HepG2 (cell line): ENCODE measurements around the gene DNAJC24. TPM values are rescaled to one million over a fixed set of nuclear protein-coding genes. Genes with fewer than 3 reads are reported as not detected.

Experiments
- ATAC-seq: fragments of 200-7000 bp; cut with Tn5 transposase; 3 replicates; pipeline ENCODE4 v1.9.1; 2020; ENCODE audit warnings: mild to moderate bottlenecking, moderate library complexity
- BruUV-seq: library from RNA; stranded (reverse); fragments of 400-500 nt; replicated peaks from 2 replicates; lab custom pipeline; 2021; lab: Mats Ljungman, UMichigan
- CTCF ChIA-PET: fragments of 300-600 bp; formaldehyde crosslinking; extraction: SDS; loops from one replicate; lab custom pipeline; 2021; ENCODE audit warnings: low total read pairs, inconsistent platforms, low intra/inter-chr PET ratio; lab: Yijun Ruan, JAX
- POLR2A ChIA-PET: fragments of 350-600 bp; sonication (Branson Sonifier 250); formaldehyde crosslinking; loops from one replicate; lab custom pipeline; 2020; ENCODE audit warnings: antibody characterized with exemption, inconsistent platforms; lab: Yijun Ruan, JAX
- DNase-seq: peaks from one replicate; pipeline ENCODE4 v3.0.0-alpha.2; 2015; ENCODE audit warnings: low spot score
- FAIRE-seq: peaks from 3 replicates; lab custom pipeline; 2011; peaks lifted over from hg19 to GRCh38; lab: Jason Lieb, UNC
- H2AFZ ChIP-seq: one replicate; pipeline ENCODE4 v1.6.1; 2011; ENCODE audit warnings: low read length, inconsistent platforms
- H3K27ac ChIP-seq: fragments of 300-600 bp; 3 replicates; pipeline ENCODE4 v1.8.0; 2011; ENCODE audit warnings: mixed run types, mild to moderate bottlenecking, mixed read lengths, low read length, inconsistent platforms; ENCODE audit not compliant: insufficient read depth; ENCODE audit errors: extremely low read length
- H3K27me3 ChIP-seq, 2 experiments: fragments of 200-600 bp in 1 of 2; 2 replicates in 1 of 2; 3 replicates in 1 of 2; pipeline versions ENCODE4 v1.6.0 to v1.8.0; 2011; ENCODE audit warnings: low read length in 2 of 2, mild to moderate bottlenecking in 2 of 2, moderate library complexity in 2 of 2, inconsistent platforms in 1 of 2; ENCODE audit not compliant: insufficient read depth in 2 of 2, control insufficient read depth in 1 of 2
- H3K36me3 ChIP-seq, 2 experiments: fragments of 200-600 bp in 1 of 2; replicated peaks in 1 of 2; 2 replicates in 1 of 2; 3 replicates in 1 of 2; pipeline versions ENCODE4 v1.5.1 to v1.8.0; 2011; ENCODE audit warnings: low read length in 2 of 2, inconsistent platforms in 1 of 2; ENCODE audit not compliant: insufficient read depth in 2 of 2, control insufficient read depth in 1 of 2
- H3K4me1 ChIP-seq: 2 replicates; pipeline ENCODE4 v1.5.1; 2012; ENCODE audit warnings: low read length, inconsistent platforms; ENCODE audit not compliant: insufficient read depth
- H3K4me2 ChIP-seq: 2 replicates; pipeline ENCODE4 v1.6.0; 2011; ENCODE audit warnings: low read depth, low read length, inconsistent platforms
- H3K4me3 ChIP-seq, 3 experiments: fragments of 200-600 bp in 1 of 3; sonication (generic), shearing (Covaris generic) in 1 of 3; replicated peaks in 1 of 3; 2 replicates each; pipeline ENCODE4 v1.5.1; 2011 to 2016; ENCODE audit warnings: low read length in 3 of 3, inconsistent platforms in 2 of 3, low read depth in 2 of 3, mild to moderate bottlenecking in 2 of 3, control low read depth in 1 of 3, mixed read lengths in 1 of 3; ENCODE audit not compliant: insufficient read depth in 1 of 3
- H3K79me2 ChIP-seq: one replicate; pipeline ENCODE4 v1.6.1; 2011; ENCODE audit warnings: low read length, inconsistent platforms; ENCODE audit not compliant: insufficient read depth
- H3K9ac ChIP-seq: 2 replicates; pipeline ENCODE4 v1.6.0; 2011; ENCODE audit warnings: mild to moderate bottlenecking, low read depth, low read length, inconsistent platforms; ENCODE audit not compliant: insufficient read depth
- H3K9me3 ChIP-seq: 2 replicates; pipeline ENCODE4 v1.5.1; 2012; ENCODE audit warnings: mild to moderate bottlenecking, low read length
- H4K20me1 ChIP-seq: 2 replicates; pipeline ENCODE4 v1.6.0; 2011; ENCODE audit warnings: inconsistent platforms, mild to moderate bottlenecking, low read length, moderate library complexity; ENCODE audit not compliant: insufficient read depth
- ASH2L ChIP-seq: fragments of 300-600, 200-600 bp; sonication (generic); IDR thresholded peaks from 2 replicates; pipeline ENCODE4 v1.7.0; 2017; ENCODE audit warnings: low read depth, mild to moderate bottlenecking, moderate library complexity, mixed read lengths, low read length; ENCODE audit not compliant: insufficient read length
- BCL6 ChIP-seq: IDR thresholded peaks from 2 replicates; pipeline ENCODE4 v1.6.1; 2016; ENCODE audit warnings: missing genetic modification reagents, missing compliant biosample characterization
- HNF4G ChIP-seq, 2 experiments: sonication (generic) in 1 of 2; formaldehyde crosslinking in 1 of 2; IDR thresholded peaks; 2 replicates each; pipeline versions ENCODE4 v1.4.0 to v1.6.1; 2011 to 2020; ENCODE audit warnings: borderline replicate concordance in 2 of 2, low read depth in 2 of 2, mild to moderate bottlenecking in 2 of 2, low read length in 1 of 2, missing genetic modification reagents in 1 of 2, moderate library complexity in 1 of 2
- KMT2B ChIP-seq: IDR thresholded peaks from 2 replicates; pipeline ENCODE4 v1.6.1; 2016; ENCODE audit warnings: missing genetic modification reagents, missing compliant biosample characterization
- MED8 ChIP-seq: sonication (generic); formaldehyde crosslinking; IDR thresholded peaks from 2 replicates; pipeline ENCODE4 v1.8.1; 2023; ENCODE audit warnings: mild to moderate bottlenecking, missing genetic modification reagents; ENCODE audit not compliant: insufficient replicate concordance
- MIER2 ChIP-seq: IDR thresholded peaks from 2 replicates; pipeline ENCODE4 v1.6.1; 2016; ENCODE audit warnings: missing biosample characterization, missing genetic modification reagents
- PRMT3 ChIP-seq: sonication (generic); formaldehyde crosslinking; IDR thresholded peaks from 2 replicates; pipeline ENCODE4 v1.8.1; 2022; ENCODE audit warnings: low read depth, mild to moderate bottlenecking, moderate library complexity, missing genetic modification reagents, borderline replicate concordance
- RCOR2 ChIP-seq: IDR thresholded peaks from 2 replicates; pipeline ENCODE4 v1.6.1; 2016; ENCODE audit warnings: missing biosample characterization, missing genetic modification reagents
- RFX1 ChIP-seq: fragments of 450-650 bp; IDR thresholded peaks from 2 replicates; pipeline ENCODE4 v1.6.1; 2017
- RFXAP ChIP-seq: sonication (generic); formaldehyde crosslinking; IDR thresholded peaks from 2 replicates; pipeline ENCODE4 v1.4.0; 2020; ENCODE audit warnings: missing genetic modification reagents, borderline replicate concordance
- SOX13 ChIP-seq, 3 experiments: fragments of 450-650 bp in 1 of 3; sonication (generic) in 1 of 3; formaldehyde crosslinking in 1 of 3; IDR thresholded peaks in 2 of 3; conservative IDR thresholded peaks in 1 of 3; 2 replicates each; pipeline versions ENCODE4 v1.5.0 to v1.6.1; 2016 to 2020; ENCODE audit warnings: antibody characterized with exemption in 1 of 3, mild to moderate bottlenecking in 1 of 3, missing compliant biosample characterization in 1 of 3, missing genetic modification reagents in 1 of 3, moderate library complexity in 1 of 3
- SOX6 ChIP-seq, 2 experiments: fragments of 450-650 bp in 1 of 2; sonication (generic) in 1 of 2; formaldehyde crosslinking in 1 of 2; IDR thresholded peaks; 2 replicates each; pipeline versions ENCODE4 v1.4.0 to v1.6.1; 2017 to 2020; ENCODE audit warnings: antibody characterized with exemption in 1 of 2, mild to moderate bottlenecking in 1 of 2, missing genetic modification reagents in 1 of 2
- TBP ChIP-seq: sonication (generic); formaldehyde crosslinking; IDR thresholded peaks from 2 replicates; pipeline ENCODE4 v1.5.0; 2020; ENCODE audit warnings: missing genetic modification reagents
- XRCC5 ChIP-seq: fragments of 200-400 bp; formaldehyde crosslinking; optimal IDR thresholded peaks from 2 replicates; pipeline ENCODE3; 2017; ENCODE audit warnings: mild to moderate bottlenecking, low read length
- ZBTB42 ChIP-seq: sonication (generic); formaldehyde crosslinking; IDR thresholded peaks from 2 replicates; pipeline ENCODE4 v1.5.0; 2020; ENCODE audit warnings: mild to moderate bottlenecking, missing genetic modification reagents
- ZBTB7B ChIP-seq: sonication (generic); formaldehyde crosslinking; IDR thresholded peaks from 2 replicates; pipeline ENCODE4 v1.4.0; 2020; ENCODE audit warnings: missing genetic modification reagents
- ZNF563 ChIP-seq: sonication (generic); formaldehyde crosslinking; IDR thresholded peaks from 2 replicates; pipeline ENCODE4 v1.8.0; 2022; ENCODE audit warnings: mild to moderate bottlenecking, moderate library complexity, missing genetic modification reagents
- ZNF605 ChIP-seq: sonication (generic); formaldehyde crosslinking; IDR thresholded peaks from 2 replicates; pipeline ENCODE4 v1.8.0; 2022; ENCODE audit warnings: mild to moderate bottlenecking, missing genetic modification reagents
- ZNF75D ChIP-seq: sonication (generic); formaldehyde crosslinking; IDR thresholded peaks from 2 replicates; pipeline ENCODE4 v1.8.1; 2023; ENCODE audit warnings: missing genetic modification reagents, mild to moderate bottlenecking, borderline replicate concordance
- ZNF879 ChIP-seq: sonication (generic); formaldehyde crosslinking; IDR thresholded peaks from 2 replicates; pipeline ENCODE4 v1.8.1; 2023; ENCODE audit warnings: missing genetic modification reagents
- WGBS: methylation state at CpG from one replicate; pipeline ENCODE4 v1.1.6; 2017; ENCODE audit warnings: low lambda C conversion rate; 5-methylcytosine and 5-hydroxymethylcytosine counted together
- in situ Hi-C: cut with HindIII; loops from 2 replicates; pipeline ENCODE4 v1.10.0; 2017; ENCODE audit warnings: low pct_unique_long_range_greater_than_20kb; ENCODE audit not compliant: extremely low pct_ligation_motif_present
- intact Hi-C: fragments of 100-400 bp; cut with micrococcal nuclease; formaldehyde crosslinking; loops from one replicate; pipeline ENCODE4 v1.10.0; 2022; ENCODE audit not compliant: unreplicated experiment
- polyA plus RNA-seq, 8 experiments: library from polyadenylated mRNA; depleted of rRNA in 3 of 8; stranded (reverse) in 7 of 8; unstranded in 1 of 8; fragments of >200 nt; fragmentation: Illumina TruSeq in 4 of 8; extraction: Trizol in 4 of 8; gene quantifications; 2 replicates each; pipeline versions ENCODE4 v1.2.1 to v1.2.3, GENCODE V29; 2011 to 2016; ENCODE audit warnings: low read depth in 4 of 8, missing spikeins in 1 of 8, mixed read lengths in 1 of 8; ENCODE audit not compliant: insufficient read depth in 1 of 8
- total RNA-seq, 5 experiments: library from RNA; depleted of rRNA; stranded (reverse); fragments of >200 nt; fragmentation: Illumina TruSeq; extraction: Trizol; gene quantifications; 2 replicates each; pipeline ENCODE4 v1.2.3, GENCODE V29; 2016; ENCODE audit warnings: low read depth in 1 of 5
- TF ChIP-seq, protein P1 (sequence below): sonication (generic); formaldehyde crosslinking; IDR thresholded peaks from 2 replicates; pipeline ENCODE4 v1.4.0; 2020; ENCODE audit warnings: missing genetic modification reagents, borderline replicate concordance

Gene DNAJC24
- total and polyA plus RNA-seq, 2 of the 13 experiments (the other 11 are each of a cell fraction or from before 2014, with no cell fraction given): 10.5 to 13.7 TPM

DNA sequence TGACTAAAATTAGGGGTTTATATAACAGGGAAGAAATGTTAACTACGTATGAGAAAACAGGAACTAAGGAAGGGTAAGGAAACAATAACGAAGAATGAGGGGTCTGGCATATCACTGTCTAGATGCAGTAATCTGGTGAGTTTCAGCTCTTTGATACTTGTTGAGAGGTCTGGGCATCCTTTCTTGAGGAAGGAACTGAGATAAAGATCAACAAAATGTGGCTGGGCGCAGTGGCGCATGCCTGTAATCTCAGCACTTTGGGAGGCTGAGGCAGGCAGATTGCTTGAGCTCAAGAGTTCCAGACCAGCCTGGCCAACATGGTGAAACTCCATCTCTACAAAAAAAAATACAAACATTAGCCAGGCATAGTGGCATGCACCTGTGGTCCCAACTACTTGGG lies 2.9 kb upstream of the DNAJC24 start (continued):
- no peak for TF ChIP-seq MED8
- no peak for TF ChIP-seq MIER2 (CRISPR knock-in tag)
- no peak for TF ChIP-seq ZNF879 (CRISPR knock-in tag)
- TF ChIP-seq, protein P1, sequence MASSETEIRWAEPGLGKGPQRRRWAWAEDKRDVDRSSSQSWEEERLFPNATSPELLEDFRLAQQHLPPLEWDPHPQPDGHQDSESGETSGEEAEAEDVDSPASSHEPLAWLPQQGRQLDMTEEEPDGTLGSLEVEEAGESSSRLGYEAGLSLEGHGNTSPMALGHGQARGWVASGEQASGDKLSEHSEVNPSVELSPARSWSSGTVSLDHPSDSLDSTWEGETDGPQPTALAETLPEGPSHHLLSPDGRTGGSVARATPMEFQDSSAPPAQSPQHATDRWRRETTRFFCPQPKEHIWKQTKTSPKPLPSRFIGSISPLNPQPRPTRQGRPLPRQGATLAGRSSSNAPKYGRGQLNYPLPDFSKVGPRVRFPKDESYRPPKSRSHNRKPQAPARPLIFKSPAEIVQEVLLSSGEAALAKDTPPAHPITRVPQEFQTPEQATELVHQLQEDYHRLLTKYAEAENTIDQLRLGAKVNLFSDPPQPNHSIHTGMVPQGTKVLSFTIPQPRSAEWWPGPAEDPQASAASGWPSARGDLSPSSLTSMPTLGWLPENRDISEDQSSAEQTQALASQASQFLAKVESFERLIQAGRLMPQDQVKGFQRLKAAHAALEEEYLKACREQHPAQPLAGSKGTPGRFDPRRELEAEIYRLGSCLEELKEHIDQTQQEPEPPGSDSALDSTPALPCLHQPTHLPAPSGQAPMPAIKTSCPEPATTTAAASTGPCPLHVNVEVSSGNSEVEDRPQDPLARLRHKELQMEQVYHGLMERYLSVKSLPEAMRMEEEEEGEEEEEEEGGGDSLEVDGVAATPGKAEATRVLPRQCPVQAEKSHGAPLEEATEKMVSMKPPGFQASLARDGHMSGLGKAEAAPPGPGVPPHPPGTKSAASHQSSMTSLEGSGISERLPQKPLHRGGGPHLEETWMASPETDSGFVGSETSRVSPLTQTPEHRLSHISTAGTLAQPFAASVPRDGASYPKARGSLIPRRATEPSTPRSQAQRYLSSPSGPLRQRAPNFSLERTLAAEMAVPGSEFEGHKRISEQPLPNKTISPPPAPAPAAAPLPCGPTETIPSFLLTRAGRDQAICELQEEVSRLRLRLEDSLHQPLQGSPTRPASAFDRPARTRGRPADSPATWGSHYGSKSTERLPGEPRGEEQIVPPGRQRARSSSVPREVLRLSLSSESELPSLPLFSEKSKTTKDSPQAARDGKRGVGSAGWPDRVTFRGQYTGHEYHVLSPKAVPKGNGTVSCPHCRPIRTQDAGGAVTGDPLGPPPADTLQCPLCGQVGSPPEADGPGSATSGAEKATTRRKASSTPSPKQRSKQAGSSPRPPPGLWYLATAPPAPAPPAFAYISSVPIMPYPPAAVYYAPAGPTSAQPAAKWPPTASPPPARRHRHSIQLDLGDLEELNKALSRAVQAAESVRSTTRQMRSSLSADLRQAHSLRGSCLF (CRISPR knock-in tag): no peak
- no peak for TF ChIP-seq XRCC5
- TF ChIP-seq, all 625 proteins: peak for 0

DNA sequence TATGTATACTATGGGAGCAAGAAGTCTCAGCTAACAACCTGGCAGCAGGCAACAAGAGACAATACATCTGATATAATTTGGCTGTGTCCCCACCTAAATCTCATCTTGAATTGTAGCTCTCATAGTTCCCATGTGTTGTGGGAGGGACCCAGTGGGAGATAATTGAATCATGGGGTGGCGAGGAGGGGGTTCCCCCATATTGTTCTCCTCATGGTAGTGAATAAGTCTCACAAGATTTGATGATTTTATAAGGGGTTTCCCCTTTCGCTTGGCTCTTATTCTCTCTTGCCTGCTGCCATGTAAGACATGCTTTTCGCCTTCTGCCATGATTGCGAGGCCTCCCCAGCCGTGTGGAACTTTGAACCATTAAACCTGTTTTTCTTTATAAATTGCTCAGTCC lies 6.2 kb downstream of the DNAJC24 start:
- ChIA-PET CTCF (no interaction called here), POLR2A (no interaction called here)
- no peaks in the 10 kb centered on the region for H3K9me3 ChIP-seq
- FAIRE-seq (no peak), ATAC-seq (no peak), DNase-seq (no peak)
- intact Hi-C loops (no loop called here), in situ Hi-C loops (loop anchor here (25.0 kb wide), 1 partner anchor 786 kb away; no protein-coding TSS in a partner anchor)
- peaks cover 0 to 1% of the 10 kb centered on the region in 2 experiments; a peak in 2 of 5 replicates for H3K36me3 ChIP-seq
- H3K27ac ChIP-seq: no peak overlapping the region
- WGBS: 97% methylated on average over 4 of the region's 5 CpGs
- H3K4me3 ChIP-seq: no peak overlapping the region
- no peaks in the 10 kb centered on the region for H4K20me1 ChIP-seq
- H3K9ac ChIP-seq: no peak overlapping the region
- no peak overlapping the region for H2AFZ ChIP-seq
- BruUV-seq: no TSS peak
- peaks cover 4% of the 10 kb centered on the region for H3K79me2 ChIP-seq
- H3K27me3 ChIP-seq: no peaks in the 10 kb centered on the region
- H3K4me2 ChIP-seq: no peak overlapping the region
- H3K4me1 ChIP-seq: peaks cover 7% of the 10 kb centered on the region
- TF ChIP-seq RFX1 (no peak), ZNF75D (CRISPR knock-in tag) (no peak), PRMT3 (CRISPR knock-in tag) (no peak), ASH2L (no peak), ZNF605 (CRISPR knock-in tag) (no peak), RFXAP (no peak), SOX6 (IDR thresholded peaks at IDR 0.05) (no peak), SOX6 (CRISPR knock-in tag; IDR thresholded peaks at IDR 0.05) (no peak), ZBTB42 (CRISPR knock-in tag) (no peak), BCL6 (CRISPR knock-in tag) (no peak), ZNF563 (no peak), TBP (CRISPR knock-in tag) (no peak), RCOR2 (no peak), SOX13 (IDR thresholded peaks at IDR 0.05) (no peak), SOX13 (CRISPR knock-in tag; conservative IDR thresholded peaks at IDR 0.05 in 1 of 2, IDR thresholded peaks at IDR 0.05 in 1 of 2) (no peak), KMT2B (no peak), HNF4G (IDR thresholded peaks at IDR 0.05; ENCODE audit: borderline replicate concordance, low read depth, low read length) (no peak), HNF4G (CRISPR knock-in tag; IDR thresholded peaks at IDR 0.05; ENCODE audit: borderline replicate concordance, low read depth) (no peak), ZBTB7B (CRISPR knock-in tag) (no peak)
